ENCODE data around the gene TAS2R38.
"Not testable (repeated sequence)": the region's sequence is repeated elsewhere in the genome, so short reads cannot be mapped to it uniquely, and the experiment has no call there.

TAS2R38 gene

DNA sequence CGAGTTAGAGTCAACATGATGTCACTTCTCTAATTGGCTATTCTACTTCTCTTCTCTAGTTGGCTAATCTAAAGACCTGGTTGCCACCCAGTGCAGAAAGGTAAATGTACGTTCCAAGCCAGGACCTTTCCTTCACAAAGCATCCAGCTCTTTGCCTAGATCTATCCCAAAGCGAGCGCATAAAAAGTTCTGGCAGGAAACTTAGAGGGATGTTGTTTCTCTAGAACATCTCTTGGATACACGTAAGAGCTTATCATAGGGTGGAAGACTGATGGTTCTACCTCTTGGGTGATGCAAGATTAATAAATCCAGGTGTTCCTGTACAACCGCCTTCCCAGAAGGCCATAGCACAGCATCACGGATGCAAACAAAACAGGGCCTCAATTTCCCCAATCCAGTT is at the start of gene TAS2R38:
Gene TAS2R38 (minus strand): TSS at position 101 of the 400 bp plus-strand sequence. CDS start 84 bp downstream, at position 17.
- DNase-seq = no peak

DNA sequence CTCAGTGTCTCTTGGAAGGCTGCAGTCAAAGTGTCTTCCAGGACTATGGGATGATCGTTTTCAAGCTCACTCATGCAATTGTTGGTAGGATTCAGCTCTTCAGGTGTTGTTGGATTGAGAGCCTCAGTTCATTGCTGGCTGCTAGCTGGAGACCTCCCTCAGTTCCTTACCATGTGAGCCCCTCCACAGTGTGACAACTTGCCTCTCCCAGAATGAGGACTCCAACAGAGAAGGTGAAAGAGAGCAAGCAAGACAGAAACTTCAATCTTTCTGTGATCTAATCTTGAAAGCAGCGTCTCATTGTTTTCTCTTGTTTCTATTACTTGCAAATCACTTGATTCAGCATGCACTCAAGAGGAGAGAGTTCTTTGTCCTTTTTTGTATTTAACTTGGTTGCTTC is 44.6 kb upstream of the TAS2R38 start:
- DNase-seq = no peak

DNA sequence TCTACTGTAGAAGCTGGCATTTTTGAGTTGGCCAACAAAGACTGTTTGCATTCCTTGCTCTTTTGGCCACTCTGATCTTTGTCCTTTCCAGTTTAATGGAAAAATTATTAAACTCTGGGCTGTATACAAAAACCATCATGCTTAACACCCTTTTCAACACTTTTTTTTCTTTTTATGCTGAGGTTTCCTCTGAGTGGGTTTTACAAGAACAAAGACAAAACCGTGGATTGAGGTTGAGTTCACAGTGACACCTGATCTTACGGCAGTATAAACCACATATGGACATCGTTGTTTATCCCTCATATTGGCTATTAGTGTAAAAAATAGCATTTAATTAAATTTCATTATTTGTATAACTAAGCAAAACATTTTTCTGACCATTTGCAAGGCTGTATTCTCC is 43.9 kb upstream of the TAS2R38 start:
- no peak for DNase-seq

DNA sequence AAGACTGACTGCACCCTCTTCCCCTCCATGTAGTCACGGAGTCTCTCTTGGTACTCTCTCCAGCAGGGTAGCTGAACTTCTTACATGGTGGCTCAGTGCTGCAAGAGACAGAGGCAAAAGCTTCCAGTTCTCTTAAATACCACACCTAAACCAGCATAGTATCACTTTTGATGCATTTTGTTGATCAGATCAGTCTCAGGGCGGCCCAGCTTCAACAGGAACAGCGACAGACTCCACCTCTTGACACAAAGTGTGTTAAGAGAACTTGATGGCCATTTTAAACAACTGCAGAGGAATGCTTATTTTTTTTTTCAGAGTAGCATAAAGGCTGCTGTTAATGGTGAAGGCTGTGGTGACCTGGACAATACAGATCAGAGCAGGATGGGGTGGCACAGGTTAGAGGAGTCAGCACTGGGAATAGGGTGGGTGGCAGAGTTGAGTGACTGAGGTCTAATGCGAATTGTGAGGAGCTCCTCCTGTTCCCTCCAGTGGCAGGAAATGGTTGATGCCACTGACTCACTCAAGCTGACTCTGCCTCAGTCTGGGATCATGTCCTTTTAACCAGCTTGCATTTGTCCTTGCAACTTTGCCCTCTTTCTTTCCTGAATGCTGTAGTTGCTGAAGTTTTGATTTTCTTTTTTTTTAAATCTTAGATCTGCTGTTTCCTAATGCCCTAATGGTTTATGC is 39.4 kb upstream of the TAS2R38 start:
- no peak for DNase-seq

DNA sequence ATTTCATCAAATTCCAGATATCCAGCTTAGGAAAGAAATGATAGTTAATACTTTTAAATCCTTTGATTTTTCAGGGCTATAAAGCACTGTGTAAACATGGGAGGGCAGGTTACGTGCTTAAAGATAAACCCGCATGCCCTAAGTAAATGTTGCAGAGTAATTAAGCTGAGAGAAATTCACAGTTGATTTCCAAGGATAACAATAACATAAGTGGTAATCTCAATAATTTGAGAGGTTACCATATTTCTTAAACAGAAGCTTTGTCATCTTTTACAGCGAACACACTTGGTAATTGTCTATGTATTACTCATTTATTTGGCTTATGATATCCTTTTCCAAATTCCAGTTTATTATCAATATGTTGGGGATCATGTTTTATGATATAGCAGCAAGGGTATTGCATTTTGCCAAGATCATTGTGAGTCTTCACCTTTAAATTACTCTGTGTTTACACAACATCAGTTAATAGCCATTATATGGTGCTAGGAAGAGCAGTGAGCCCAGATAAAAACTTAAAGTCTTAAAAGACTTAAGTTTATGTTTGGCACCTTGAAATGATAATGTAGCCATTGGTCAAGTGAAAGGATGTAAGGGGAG is 37.5 kb upstream of the TAS2R38 start:
- no peak for DNase-seq

DNA sequence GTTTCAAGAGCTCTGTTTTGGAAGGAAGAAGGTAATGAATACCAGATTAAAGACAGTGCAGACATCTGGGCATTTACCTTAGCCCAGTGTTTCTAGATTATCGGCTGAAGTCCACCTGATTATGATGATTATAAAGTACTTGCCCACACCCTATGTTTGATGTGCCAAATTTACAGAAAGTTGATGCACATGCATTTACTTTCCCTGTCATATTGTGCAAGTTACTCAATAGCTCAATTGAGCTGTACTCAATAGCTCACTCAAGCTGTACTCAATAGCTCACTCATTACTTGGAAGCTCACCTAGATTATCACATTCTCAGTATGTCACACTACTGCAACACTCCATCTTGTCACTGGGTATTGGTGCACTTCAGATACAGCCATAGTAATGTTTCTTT is 35.6 kb upstream of the TAS2R38 start:
- no peak for DNase-seq

DNA sequence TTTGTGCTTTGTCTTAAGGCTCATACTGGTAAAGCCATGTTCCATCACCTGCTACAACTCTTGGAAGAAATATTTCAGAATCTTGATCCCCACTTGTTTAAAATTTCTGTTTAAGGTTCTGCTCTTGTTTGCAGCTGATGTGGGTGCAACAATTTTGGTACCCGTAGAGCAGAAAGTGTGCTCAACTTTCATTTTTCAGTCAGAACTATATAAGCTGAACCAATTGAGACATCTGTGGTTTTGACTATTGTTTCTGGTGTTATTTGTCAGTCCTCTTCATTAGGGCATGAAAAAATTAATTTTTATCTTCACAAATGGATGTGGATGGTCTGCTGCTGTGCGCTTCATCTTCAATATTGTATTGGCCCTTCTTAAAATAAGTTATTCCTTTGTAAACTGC is 33.0 kb upstream of the TAS2R38 start:
- no peak for DNase-seq

DNA sequence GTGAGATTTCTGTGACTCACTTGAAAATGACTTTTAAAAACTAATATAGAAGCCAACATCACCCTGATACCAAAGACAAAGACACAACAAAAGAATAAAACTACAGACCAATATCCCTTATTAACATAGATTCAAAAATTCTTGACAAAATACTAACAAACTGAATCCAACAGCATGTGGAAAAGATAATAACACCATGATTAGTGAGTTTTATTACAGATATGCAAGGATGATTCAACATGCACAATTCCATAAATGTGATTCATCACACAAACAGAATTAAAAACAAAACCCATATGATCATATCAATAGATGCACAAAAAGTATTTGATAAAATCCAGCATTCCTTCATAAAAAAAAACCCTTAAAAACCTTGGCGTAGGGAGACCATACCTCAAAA is 28.6 kb upstream of the TAS2R38 start:
- no peak for DNase-seq

DNA sequence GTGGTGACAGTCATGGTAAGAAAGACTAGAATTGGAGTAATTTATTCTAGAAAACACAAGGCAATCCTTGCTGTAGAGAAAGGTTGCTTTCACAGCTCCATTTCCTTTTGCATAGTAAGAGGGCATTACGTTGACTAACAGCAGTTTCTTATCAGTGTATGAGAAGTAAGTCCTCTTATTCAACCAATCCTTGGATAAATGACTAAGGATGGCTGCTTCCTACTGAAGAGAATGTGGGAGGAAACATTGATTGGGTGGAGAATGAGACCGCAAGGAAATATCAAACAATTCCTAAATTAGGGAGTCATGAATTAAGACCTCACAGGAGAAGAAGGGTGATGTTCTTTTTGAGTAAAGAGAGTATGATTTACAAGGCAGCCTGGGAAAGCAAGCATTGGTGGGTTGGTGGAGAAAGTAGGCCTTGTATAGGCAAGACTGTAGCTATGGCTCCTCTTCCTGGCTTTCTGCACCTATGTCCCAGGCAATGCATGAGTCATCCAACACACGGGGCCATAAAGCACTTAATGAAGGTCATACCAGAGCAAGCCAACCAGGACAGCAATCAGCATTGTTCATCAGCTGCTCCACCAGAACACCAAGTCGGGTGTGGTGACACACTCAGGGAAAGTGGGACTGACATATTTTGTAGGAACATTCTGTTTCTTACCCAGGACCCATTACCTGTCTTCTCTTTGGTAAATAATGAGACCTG is 27.7 kb upstream of the TAS2R38 start:
- DNase-seq = no peak

DNA sequence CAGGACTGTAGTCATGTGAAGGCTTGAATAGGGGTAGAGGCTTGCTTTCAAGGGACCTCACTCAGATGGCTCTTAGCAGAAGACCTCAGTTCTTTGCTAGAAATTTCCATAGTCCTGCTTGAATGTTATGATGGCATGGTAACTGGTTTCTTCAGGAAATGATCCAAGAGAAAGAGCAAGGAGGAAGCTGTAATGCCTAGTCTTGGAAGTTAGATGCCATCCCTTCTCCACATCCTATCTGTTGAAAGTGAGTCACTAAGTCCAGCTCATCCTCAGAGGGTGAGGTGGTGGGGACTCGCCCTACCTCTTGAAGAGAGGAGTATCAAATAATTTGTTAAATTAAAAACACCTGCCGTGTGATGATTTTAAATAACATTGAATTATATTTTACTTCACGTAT is 26.7 kb upstream of the TAS2R38 start:
- no peak for DNase-seq

DNA sequence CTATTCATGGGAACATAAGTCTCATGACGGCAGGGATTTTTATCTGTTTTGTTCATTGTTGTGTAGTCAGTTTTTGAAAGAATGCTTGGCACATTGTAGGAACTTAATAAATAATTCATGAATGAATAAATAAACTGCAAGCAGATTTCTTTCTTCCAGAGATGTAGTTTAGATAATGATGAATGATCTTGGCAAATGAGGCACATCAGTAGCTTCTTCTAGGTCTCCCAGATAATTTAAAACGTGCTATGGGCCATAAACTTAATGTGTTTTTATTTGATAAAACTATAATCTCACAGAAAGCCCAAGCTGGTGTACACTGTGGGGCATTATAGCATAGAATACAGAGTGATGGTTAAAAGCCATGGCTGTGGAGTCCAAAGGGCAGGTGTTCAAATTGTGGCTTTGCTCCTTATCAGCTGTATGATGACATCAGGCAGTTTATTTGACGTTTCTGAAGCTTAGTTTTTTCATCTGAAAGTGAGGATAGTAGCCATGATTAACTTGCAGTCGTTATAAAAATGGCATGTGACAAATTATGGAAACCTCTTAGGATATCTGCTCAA is 25.6 kb upstream of the TAS2R38 start:
- DNase-seq = no peak

DNA sequence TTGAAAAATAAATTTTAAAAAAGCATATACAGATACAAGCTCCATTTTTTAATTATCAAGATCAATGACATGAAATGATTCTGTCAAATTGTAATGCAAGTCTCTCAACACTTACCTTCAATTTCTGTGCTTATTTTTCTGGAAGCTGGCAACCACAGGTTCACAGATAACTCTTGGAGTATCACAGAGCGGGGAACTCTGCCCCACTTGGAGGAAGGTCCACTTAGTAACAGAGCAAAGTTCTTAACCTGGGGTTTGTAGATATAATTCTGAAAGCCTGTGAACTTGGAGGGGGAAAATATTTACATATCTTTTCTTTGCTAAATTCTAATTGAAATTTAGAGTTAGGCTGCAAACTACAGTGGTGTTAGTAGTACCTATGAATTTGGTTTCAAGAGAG is 19.8 kb upstream of the TAS2R38 start:
- DNase-seq = no peak

DNA sequence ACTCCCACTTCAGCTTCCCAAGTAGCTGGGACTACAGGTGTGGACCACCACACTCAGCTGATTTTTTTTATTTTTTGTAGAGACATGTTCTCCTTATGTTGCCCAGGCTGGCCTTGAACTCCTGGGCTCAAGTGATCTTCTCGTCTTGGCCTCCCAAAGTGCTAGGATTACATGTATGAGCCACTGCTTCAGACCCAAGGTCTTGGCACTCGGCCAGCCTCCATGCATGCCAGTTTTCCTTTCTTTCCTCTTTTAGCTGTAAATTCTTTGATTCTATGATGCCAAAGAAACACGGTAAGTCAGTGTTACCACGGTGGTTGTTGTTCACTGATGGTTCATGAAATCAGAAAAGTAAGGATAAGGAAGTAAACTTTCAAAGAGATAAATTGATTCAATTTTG is 19.1 kb upstream of the TAS2R38 start:
- no peak for DNase-seq

DNA sequence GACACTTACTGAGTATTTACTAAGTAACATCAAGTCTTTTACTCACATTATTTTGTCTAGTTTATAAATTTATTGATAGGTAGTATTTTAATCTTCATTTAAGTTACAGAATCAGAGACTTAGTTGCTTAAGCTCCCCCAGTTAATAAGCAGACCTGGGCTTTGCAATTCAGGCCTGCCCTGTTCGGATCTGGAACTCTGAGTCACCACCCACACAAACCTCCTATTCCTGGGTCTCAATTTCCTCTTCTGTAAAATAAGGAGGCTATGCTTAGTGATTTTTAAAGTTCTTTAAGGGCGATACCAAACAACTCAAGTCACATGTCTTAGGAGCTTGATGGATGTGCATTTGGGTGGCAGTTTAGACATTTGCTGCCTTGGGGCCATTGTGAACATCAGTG is 18.6 kb upstream of the TAS2R38 start:
- DNase-seq = no peak

DNA sequence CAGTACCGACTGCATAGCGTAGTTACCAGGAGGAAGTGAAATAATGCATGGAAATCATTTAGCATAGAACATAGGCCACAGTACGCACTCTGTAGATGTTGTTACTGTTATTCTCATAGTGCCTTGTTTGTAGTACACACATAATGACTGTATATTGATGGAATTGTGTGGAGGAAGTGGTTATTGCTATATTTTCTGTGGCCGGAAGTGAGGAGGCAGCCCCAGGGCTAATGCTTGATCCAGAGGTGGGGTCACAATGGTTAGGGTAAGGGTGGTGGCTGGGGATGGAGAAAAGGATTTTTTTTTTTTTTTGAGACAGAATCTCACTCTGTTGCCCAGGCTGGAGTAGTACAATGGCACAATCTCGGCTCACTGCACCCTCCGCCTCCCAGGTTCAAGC is 17.6 kb upstream of the TAS2R38 start:
- DNase-seq = no peak

DNA sequence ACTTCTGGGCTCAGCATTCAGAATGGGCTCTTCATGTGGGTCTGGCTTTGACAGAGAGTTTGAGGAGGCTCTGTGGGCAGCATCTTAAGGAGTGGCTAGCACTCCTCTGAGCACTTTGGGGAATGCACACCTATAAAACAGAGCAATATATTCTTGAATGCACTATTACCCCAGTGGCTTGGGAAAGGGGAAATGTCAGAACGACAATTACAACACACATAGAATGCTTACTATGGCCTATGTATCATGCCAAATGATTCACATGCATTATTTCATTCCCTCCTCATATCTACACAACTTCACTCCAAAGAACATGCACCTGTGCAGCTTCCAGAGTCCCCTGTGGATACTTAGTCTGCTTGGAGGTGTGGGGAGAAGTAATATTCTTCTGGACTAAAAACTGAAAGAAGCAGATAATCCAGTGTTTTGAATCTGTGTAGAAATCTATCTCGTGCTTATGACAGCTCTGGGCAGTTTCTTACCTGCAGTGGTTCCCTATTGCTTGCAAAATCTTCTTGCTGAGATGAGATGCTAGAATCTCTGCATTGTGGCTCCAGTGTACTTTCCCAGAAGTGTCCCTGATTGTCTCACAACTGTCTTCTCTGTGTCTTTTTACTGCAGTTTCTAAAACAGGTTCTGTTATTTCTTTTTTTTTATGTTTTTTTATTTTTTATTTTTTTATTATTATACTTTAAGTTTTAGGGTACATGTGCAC is 16.6 kb upstream of the TAS2R38 start:
- DNase-seq = no peak

DNA sequence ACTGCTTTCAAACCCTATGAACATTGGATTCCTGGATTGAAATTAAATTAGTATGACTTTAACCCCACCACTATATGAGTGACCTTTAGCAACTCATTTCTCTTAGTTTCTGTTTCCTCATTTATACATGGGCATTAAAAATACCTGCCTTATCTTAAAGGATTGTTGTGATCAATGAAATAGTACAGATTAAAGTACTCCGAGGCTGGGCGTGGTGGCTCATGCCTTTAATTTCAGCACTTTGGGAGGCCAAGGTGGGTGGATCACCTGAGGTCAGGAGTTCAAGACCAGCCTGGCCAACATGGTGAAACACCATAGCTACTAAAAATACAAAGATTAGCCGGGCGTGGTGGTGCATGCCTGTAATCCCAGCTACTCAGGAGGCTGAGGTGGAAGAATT is 14.2 kb upstream of the TAS2R38 start:
- DNase-seq = not testable (repeated sequence)

DNA sequence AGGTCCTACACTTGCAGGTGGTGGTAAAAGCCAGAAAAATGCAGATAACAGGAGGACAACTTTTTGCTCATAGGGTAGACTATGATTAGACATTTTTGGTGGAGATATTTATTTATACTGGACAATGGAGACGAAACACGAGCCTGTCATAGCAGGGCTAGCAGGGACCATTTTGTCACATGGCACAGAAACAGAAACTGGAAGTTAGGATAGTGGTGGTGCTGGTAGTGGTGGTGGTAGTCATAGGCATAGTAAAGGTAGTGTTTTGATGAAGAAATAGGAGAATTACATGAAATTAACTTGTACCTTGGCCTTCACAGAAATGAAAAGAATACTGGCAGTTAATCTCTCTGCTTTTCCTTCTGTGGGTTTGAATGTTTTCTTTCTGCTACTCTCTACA is 13.3 kb upstream of the TAS2R38 start:
- no peak for DNase-seq

DNA sequence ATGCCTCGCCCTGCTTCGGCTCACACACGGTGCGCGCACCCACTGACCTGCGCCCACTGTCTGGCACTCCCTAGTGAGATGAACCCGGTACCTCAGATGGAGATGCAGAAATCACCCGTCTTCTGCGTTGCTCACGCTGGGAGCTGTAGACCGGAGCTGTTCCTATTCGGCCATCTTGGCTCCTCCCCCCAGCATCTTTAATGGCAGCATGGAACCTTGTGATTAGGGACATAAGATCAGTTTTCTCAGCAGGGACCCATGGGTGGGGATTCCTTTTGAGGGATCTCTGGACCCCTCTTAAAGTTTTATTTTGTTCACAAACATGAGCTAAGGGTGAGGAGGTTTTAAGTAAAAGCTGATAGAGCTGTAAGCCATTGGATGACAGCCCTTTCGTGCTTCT is 12.4 kb upstream of the TAS2R38 start:
- DNase-seq = not testable (repeated sequence)

DNA sequence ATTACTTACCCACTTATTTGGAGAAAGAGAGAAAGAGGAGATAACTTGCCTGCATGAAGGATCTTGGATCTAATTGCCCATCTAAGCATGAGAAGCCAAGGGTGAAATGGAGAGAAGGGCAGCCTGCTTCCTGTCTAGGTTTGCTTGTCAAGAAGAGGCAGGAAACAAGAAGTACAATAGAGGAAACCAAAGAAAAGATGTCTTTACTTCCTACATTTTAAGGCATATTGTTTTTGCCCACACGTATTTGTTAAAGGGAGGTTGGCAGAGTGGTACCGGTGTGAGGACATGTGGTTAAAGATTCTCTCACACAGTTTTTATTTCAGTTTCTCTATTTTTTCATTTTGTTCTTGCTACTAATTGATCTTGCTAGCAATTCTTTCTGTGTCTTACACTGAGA is 6.0 kb upstream of the TAS2R38 start:
- DNase-seq = no peak

DNA sequence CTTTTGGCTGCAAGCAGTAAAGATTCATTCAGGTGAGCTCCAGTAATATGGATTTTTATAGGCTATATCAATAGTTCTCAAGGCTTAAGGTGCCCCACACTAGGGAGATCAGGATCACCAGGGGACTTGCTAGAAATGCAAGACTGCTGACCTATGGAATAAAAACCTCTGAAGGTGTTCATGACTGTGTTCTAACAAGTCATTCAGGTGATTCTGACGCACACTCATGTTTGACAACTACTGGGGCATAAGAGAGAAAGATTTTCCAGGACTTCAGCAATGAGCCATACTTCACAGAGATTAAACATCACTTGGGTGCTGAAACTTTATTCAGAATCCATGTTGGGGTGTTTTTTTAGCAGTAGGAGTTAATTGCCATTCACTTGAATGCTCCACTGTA is 4.8 kb upstream of the TAS2R38 start:
- no peak for DNase-seq

DNA sequence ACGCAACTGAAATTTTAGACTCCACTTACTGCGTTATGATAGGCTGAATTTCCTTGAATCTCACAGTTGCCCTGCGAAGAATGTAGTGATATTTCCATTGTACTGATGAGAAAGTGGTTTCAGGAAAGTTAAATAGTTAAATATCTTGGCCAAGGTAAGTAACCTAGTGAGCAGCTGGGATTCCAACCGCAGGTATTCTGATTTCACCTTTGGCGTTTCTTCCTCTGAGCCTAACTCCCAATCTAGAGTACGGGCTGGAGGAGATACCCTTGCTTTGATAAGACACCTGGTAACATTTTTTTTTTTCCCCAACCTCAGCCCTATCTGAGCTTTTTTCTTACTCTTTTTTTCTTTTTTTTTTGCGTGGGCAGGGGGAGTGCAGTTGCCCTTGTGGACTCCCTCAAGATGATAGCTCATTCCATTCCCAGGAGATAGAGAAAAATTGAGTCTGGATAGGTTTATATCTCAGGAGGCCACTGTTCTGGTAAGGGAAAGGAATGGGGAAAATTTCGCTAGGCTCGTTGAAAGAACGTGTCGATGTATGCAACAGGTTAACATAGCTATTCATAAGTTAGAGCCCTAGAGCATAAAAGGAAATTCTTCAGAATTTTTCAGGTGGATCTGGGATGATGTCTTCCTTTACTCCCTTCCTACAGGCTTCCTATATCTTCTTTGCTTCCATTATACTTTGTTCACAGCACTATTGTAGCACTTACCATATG is 3.1 kb upstream of the TAS2R38 start:
- DNase-seq = no peak
